Stimulated activated CD4-positive, alpha-beta T cell treated with anti-CD3 and anti-CD28 coated beads, Interleukin-4, amount 100 ng/mL, for 4 hours (primary cell): ENCODE results near the gene UNC5B.

Experiments used
- DNase-seq, 2 experiments: peaks; one replicate each; pipeline ENCODE4 v3.0.0-alpha.2; 2020

The UNC5B gene

GRCh38 chr10:71255808-71256660, 43.7 kb downstream of the UNC5B start:
- no peak for DNase-seq

GRCh38 chr10:71256661-71257318, 44.4 kb downstream of the UNC5B start:
- no peak for DNase-seq

- DNase-seq = no peak
Observed at GRCh38 chr10:71257319-71257997, 45.1 kb downstream of the UNC5B start.

GRCh38 chr10:71258046-71258445, 45.7 kb downstream of the UNC5B start:
- DNase-seq = no peak

DNA sequence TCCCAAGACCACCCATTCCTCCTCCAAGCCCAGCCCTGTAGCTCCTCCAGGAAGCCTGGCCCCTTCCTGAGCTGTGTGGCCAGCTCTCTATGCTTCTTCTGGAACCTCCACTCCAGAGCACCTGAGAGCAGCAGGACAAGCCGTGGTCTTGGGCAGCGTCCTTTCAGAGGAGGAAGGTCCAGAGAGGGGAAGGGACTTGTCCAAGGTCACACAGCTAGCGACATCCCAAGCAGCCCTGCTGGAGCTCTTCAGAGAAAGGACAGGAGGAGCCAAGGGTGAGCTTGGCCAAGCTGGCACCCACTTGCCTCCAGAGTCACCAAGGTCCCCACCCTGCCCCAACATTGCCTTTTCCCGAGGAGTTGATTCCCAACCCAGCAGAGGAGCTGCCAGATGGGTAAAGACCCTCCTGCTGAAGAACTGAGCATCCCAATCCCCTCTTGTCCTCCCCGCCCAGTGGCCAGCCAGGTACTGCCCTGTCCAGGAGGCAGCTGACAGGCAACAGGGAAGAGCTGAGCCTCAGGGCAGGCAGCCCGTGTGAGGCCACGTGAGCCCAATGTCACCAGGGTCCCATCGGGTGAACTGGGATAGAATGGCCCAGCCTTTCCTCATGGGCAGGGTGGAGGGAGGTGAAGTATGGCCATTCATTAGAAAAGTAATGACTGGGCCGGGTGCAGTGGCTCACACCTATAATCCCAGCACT, 46.2 kb downstream of the UNC5B start:
- no peak for DNase-seq

DNA sequence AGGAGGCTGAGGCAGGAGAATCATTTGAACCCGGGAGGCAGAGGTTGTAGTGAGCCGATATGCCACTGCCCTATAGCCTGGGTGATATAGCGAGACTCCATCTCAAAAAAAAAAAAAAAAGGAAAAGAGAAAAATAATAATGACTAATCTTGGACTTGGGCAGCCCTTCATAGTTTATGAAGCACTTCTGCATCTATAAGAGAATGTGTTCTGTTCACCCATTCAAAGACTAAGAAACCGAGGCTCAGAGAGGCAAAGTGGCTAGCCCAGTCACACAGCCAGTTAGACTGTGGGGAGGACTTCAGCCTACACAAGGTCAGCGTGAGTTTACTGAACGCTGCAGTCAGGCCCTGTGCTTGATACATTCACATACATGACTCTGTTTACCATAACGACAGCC, 46.9 kb downstream of the UNC5B start:
- no peak for DNase-seq

DNA sequence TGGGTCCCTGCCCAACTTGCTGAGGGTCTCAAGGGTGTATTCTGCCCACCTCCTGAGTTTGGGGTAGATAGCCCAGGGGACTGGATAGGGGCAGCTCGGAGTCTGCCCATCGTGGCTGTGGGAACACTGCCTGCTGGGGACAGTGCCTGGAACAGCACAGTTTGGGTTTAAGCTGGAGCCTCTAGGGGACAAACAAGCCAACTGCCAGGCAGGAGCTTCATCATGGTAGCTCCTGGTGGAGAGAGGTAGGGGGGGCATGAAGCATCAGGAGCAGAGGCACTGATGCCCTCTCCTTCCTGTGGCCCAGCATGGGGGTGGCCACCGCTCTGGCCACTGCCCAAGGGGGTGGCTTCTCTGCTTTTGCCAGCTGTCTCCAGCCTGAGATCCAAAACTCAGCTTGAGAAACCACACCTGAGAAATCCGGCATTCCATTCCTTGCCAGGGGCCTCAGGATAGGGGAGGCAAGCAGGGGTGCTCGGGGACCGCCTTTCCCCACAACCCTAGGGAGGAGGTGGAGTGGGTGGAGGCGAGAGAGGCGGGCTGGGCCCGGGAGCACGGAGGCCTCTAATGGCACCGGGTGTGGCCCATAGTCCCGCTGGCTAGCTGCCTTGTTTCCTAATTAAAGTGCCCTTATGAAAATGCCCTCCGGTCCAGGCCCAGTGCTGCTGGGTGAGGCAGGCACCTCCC, 47.6 kb downstream of the UNC5B start:
- no peak for DNase-seq

GRCh38 chr10:71260622-71261325, 48.4 kb downstream of the UNC5B start:
- no peak for DNase-seq

- no peak for DNase-seq
Observed at GRCh38 chr10:71262027-71262426, 49.7 kb downstream of the UNC5B start.

DNA sequence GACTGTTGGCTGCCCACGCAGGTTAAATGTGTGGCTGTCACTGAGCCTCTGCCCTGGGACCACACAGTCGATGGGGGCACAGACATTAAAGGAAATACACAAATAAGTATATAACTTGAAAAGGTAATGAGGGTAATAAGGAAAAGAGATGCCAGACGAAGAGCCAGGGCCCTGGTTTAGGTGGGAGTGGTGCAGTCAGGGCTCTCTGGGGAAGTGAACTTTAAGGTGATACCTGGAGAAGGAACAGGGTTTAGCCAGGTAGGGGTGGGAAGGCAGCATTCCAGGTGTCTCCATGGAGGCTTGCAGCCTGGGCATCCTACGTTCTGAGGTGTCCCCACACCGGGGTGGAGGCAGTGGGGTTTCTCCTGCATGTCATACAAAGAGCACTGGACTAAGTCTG, 50.4 kb downstream of the UNC5B start:
- DNase-seq = no peak

GRCh38 chr10:71263376-71263775, 51.0 kb downstream of the UNC5B start:
- no peak for DNase-seq

DNA sequence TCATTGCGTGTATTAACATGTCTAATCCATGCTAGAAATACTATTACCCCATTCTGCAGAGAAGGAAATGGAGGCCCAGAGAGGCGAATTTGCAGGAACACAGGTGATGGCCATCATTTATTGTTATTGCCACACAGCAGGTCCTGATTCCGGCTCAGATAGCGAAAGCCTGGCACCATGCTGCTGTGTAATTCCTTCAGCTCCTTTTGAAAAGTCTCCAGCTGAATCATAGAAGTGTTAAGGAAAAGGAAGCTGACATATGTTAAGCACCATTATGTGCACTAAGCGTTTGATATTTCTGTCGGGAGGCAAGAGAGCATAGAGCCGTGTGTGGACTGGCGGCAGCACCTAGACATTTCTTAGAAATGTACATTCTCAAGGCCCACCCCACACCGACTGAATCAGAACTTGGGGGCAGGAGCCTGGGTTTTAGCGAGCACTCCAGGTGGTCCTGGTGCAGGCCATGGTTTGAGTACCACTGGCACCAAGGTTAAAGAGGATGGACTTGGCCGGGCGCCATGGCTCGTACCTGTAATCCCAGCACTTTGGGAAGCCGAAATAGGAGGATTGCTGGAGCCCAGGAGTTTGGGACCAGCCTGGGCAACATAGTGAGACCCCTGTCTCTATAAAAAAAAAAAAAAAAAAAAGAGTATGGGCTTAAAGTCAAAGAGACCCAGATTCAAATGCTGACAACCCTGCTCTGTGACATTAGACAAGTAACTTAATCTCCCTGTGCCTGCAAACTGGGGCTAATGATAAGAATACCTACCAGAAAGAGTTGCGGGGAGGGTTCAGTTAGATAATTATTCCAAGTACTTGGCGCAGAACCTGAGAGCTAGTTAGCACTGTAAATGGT, 52.2 kb downstream of the UNC5B start:
- no peak for DNase-seq

DNA sequence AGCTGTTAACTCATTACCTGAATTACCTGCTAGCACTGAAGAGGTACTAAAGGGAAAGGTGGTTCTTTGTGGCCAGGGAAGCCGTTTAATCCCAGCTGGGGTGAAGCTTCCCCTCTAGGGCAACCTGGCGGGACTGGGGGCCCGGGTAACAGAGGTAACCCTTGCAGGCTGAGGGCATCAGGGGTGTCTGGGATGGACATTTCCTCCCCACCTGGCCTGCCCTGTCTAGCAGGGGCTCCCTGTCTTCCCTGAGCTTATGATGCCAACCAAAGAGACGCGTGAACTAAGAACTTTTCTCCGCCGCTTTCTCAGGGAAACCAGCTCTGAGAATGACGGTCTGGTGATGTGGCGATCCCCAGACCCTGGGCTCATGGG, 52.8 kb downstream of the UNC5B start:
- DNase-seq = no peak

DNA sequence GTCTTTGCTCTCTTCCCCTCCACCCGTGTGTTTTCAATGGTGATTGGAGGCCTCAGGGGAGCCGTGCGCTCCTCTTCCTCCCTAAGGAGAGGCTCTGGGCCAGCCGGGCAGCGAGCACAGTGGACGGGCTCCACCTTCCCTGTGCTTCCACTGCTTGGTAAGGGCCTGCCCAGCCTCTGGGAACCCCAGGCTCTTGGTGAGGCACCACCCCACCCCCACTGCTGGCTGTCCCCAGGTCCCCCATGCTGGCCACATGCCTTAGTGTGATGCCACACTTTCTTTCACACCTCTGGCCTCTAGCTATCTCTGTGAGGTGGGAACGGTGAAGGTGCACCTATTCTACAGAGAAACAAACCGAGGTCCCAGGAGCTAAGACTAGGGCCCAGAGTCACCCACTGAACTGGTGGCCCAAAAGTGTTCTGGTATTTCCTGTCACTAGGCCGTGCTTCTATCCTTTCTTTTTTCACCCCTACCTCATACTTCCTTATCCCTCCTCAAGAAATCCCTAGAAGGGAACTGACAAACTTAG, 53.3 kb downstream of the UNC5B start:
- DNase-seq = no peak

GRCh38 chr10:71266147-71266917, 54.0 kb downstream of the UNC5B start:
- DNase-seq = no peak

DNA sequence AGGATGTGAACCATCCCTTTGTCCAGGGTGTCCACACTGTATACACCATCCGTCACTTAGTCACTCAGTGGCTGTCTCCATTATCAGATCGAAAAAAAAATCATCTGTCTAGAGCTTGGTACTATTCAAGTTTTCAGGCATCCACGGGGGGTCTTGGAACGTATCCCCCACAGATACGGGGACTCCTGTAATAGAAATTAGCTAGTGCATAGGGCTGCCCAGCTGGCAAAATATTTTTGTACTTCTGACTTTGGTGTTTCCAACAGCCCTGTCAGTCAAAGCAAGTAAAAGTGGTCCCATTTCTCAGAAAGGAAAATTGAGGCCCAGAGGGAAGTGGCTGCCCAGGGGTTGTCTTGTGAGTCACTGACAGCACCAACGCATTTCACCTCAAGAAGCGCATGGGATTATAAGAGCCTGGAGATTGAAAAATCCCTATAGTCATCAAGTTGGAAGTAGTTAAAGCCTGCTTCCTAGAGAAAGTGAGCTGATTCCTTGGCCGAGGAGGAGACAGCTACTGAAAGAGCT, 54.6 kb downstream of the UNC5B start:
- DNase-seq = no peak

DNA sequence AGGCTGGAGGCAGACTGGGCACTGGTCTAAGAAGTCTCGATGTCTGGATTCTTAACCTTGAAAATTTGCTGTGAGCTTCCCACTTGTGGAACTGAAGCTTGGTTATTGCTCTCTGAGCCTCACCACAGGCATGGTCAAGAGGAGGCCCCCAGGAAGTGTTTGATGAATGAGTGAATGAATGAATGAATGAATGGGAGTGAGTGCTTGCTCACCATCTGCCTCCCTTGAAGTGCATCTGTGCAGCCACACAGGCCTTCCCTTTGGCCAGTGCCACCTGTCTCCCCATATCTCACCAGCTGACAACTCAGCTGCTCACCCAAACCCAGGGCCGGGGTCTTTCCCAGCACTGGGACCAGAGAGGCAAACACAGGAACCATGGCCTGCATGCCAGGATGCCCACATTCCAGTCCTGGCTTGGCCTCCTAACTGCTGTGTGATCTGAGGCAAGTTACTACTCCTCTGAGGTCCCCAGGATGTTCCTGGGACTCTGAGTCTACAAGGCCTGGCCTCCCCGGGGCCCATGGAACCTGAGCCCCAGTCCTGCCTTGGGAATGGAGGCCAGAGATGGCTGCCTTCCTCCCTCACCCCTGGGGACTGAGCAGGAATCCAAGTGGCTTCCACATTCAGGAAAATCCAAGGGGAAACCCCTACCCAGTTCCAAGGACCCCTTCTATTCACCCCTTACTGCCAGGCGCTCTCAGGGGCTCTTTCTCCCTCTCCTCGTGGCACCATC, 55.3 kb downstream of the UNC5B start:
- DNase-seq = no peak

- no peak for DNase-seq
Observed at GRCh38 chr10:71268247-71268691, 55.9 kb downstream of the UNC5B start.

DNA sequence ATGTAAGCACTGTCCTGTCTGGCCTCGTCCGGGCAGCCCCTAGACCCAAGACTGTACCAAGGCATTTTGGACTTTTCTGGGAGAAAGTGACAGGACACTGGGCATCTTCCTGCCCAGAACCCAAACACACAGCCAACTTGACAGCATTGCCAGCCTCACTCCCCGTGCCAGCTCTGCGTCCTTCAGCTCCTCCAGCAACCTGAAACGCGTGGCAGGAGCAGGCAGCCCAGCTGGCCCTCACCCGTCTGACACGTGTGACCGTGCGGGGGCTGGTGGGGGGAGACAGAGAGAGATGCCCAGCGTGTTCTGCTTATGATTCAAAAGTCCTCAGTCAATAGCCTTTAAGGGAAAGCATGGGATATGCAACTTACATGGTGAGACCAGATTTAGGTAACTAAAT, 56.4 kb downstream of the UNC5B start:
- no peak for DNase-seq
